ENCODE data around the gene TAMALIN. TPM values are rescaled to one million over a fixed set of nuclear protein-coding genes. Genes with fewer than 3 reads are reported as not detected.

The TAMALIN gene
- total RNA-seq, 1 experiment from 2014 or later = not detected

- DNase-seq (ENCODE audit: extremely low read depth, low read depth) = peak; percentile 76
Measured at GRCh38 chr12:51980051-51980808, 26.5 kb upstream of the TAMALIN start.

GRCh38 chr12:51980809-51981127 is 26.0 kb upstream of the TAMALIN start:
- DNase-seq (ENCODE audit: extremely low read depth, low read depth) = no peak

- DNase-seq (ENCODE audit: extremely low read depth, low read depth) = no peak
Measured at GRCh38 chr12:51984657-51985056, 22.1 kb upstream of the TAMALIN start.

GRCh38 chr12:51985154-51985835 is 21.5 kb upstream of the TAMALIN start:
- no peak for DNase-seq (ENCODE audit: extremely low read depth, low read depth)

GRCh38 chr12:51986834-51987233 is 19.9 kb upstream of the TAMALIN start:
- DNase-seq (ENCODE audit: extremely low read depth, low read depth) = no peak

- DNase-seq (ENCODE audit: extremely low read depth, low read depth) = no peak
Measured at GRCh38 chr12:51992246-51992645, 14.5 kb upstream of the TAMALIN start.

- DNase-seq (ENCODE audit: extremely low read depth, low read depth) = no peak
Measured at GRCh38 chr12:51994539-51994820, 12.3 kb upstream of the TAMALIN start.

- no peak for DNase-seq (ENCODE audit: extremely low read depth, low read depth)
Measured at GRCh38 chr12:51994959-51995358, 11.8 kb upstream of the TAMALIN start.

- DNase-seq (ENCODE audit: extremely low read depth, low read depth) = no peak
Measured at GRCh38 chr12:51997136-51997535, 9.6 kb upstream of the TAMALIN start.

- DNase-seq (ENCODE audit: extremely low read depth, low read depth) = no peak
Measured at GRCh38 chr12:52003016-52003550, 3.7 kb upstream of the TAMALIN start.

- no peak for DNase-seq (ENCODE audit: extremely low read depth, low read depth)
Measured at GRCh38 chr12:52003591-52003990, 3.2 kb upstream of the TAMALIN start.

GRCh38 chr12:52004042-52004648 is 2.6 kb upstream of the TAMALIN start:
- DNase-seq (ENCODE audit: extremely low read depth, low read depth) = peak; percentile 56

GRCh38 chr12:52005218-52005902 is 1.4 kb upstream of the TAMALIN start:
- DNase-seq (ENCODE audit: extremely low read depth, low read depth) = no peak

- no peak for DNase-seq (ENCODE audit: extremely low read depth, low read depth)
Measured at GRCh38 chr12:52005903-52006703, 643 bp upstream of the TAMALIN start.

- DNase-seq (ENCODE audit: extremely low read depth, low read depth) = no peak
Measured at GRCh38 chr12:52007158-52007921, 594 bp downstream of the TAMALIN start.

GRCh38 chr12:52007982-52008510 is 1.3 kb downstream of the TAMALIN start:
- no peak for DNase-seq (ENCODE audit: extremely low read depth, low read depth)

- no peak for DNase-seq (ENCODE audit: extremely low read depth, low read depth)
Measured at GRCh38 chr12:52009081-52009751, 2.5 kb downstream of the TAMALIN start.

- DNase-seq (ENCODE audit: extremely low read depth, low read depth) = no peak
Measured at GRCh38 chr12:52010152-52010622, 3.4 kb downstream of the TAMALIN start.
